DOHH2 (cell line): ENCODE measurements around the gene NUP210.

Source experiments
- H3F3A ChIP-seq: fragments of 200-600 bp; sonication (generic), shearing (Covaris generic); 2 replicates; pipeline ENCODE4 v1.6.0; 2016; ENCODE audit warnings: antibody characterized with exemption, mild to moderate bottlenecking; ENCODE audit not compliant: control insufficient read depth, insufficient read depth
- H3K27ac ChIP-seq: fragments of 200-600 bp; sonication (generic); 2 replicates; pipeline ENCODE4 v1.5.1; 2014; ENCODE audit warnings: low read depth, mild to moderate bottlenecking, low read length, moderate library complexity
- H3K27me3 ChIP-seq: fragments of 200-600 bp; sonication (generic); 2 replicates; pipeline ENCODE4 v1.6.1; 2014; ENCODE audit warnings: mild to moderate bottlenecking, low read length, mixed read lengths; ENCODE audit not compliant: control insufficient read depth
- H3K36me3 ChIP-seq: fragments of 200-600 bp; sonication (generic); 2 replicates; pipeline ENCODE4 v1.6.1; 2014; ENCODE audit warnings: mild to moderate bottlenecking, low read length, moderate library complexity, mixed read lengths; ENCODE audit not compliant: control insufficient read depth
- H3K4me1 ChIP-seq: fragments of 200-600 bp; sonication (generic); 2 replicates; pipeline ENCODE4 v1.6.1; 2014; ENCODE audit warnings: mild to moderate bottlenecking, low read length, mixed read lengths; ENCODE audit not compliant: control insufficient read depth
- H3K4me2 ChIP-seq: fragments of 200-600 bp; sonication (generic); 2 replicates; pipeline ENCODE4 v1.6.0; 2014; ENCODE audit warnings: mild to moderate bottlenecking, low read length, moderate library complexity
- H3K4me3 ChIP-seq: fragments of 200-600 bp; sonication (generic); 2 replicates; pipeline ENCODE4 v1.5.1; 2014; ENCODE audit warnings: mild to moderate bottlenecking, low read length, mixed read lengths
- H3K79me2 ChIP-seq: fragments of 200-600 bp; sonication (generic); 2 replicates; pipeline ENCODE4 v1.6.1; 2014; ENCODE audit warnings: mild to moderate bottlenecking, low read length, mixed read lengths; ENCODE audit not compliant: control insufficient read depth
- H3K9me2 ChIP-seq: fragments of 200-600 bp; sonication (generic); replicated peaks from 2 replicates; pipeline ENCODE4 v1.6.1; 2014; ENCODE audit warnings: mild to moderate bottlenecking, low read length, mixed read lengths; ENCODE audit not compliant: control insufficient read depth
- H3K9me3 ChIP-seq: fragments of 200-600 bp; sonication (generic); 2 replicates; pipeline ENCODE4 v1.6.1; 2014; ENCODE audit warnings: antibody characterized with exemption, low read length, mixed read lengths; ENCODE audit not compliant: control insufficient read depth, insufficient read depth
- H4K20me1 ChIP-seq: fragments of 200-600 bp; sonication (generic); 2 replicates; pipeline ENCODE4 v1.6.0; 2014; ENCODE audit warnings: low read depth, mild to moderate bottlenecking, antibody characterized with exemption, low read length, moderate library complexity; ENCODE audit not compliant: control insufficient read depth, insufficient read depth
- EZH2phosphoT487 ChIP-seq: fragments of 200-600 bp; sonication (generic); IDR thresholded peaks from 2 replicates; pipeline ENCODE4 v1.6.1; 2017; ENCODE audit warnings: borderline replicate concordance, mild to moderate bottlenecking, antibody characterized with exemption, low read length, moderate library complexity, mixed read lengths
- TF ChIP-seq, protein P1 (sequence below): fragments of 200-600 bp; sonication (generic); IDR thresholded peaks from one replicate; pipeline ENCODE4 v1.5.1; 2014; ENCODE audit warnings: antibody characterized with exemption, mild to moderate bottlenecking, low read depth, low read length; ENCODE audit not compliant: poor library complexity, severe bottlenecking

The NUP210 gene

DNA sequence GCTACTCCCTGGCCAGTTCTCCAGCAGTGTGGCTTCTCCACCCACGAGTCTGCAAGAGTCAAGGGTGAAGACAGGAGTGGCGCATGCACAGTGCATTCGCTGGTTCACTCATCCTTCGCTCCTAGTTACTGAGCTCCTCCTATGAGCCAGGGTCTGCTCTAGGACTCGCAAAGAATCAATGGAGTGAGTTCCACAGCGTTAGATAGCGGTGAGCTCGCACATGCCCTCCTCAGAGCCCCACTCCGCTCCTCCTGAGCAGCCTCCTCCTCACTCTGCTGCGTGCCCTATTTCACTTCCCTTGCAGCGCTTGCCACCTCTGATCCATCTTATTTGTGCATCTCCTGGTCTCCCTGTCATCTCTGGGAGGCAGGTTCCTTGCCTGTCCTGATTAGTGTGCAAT is 63.0 kb downstream of the NUP210 start:
- Histone ChIP-seq H3K4me1 (peaks cover 32% of the 10 kb centered on the region), H3K4me3 (no peak overlapping the region), H3K27ac (no peak overlapping the region), H3K36me3 (peaks cover 97% of the 10 kb centered on the region), H3K9me2 (no peaks in the 10 kb centered on the region), H3K79me2 (peaks cover 3% of the 10 kb centered on the region; the same call in 1 of the 2 replicates), H3K9me3 (no peaks in the 10 kb centered on the region), H3K4me2 (no peak overlapping the region), H3K27me3 (no peaks in the 10 kb centered on the region), H4K20me1 (peaks cover 9% of the 10 kb centered on the region; the same call in 1 of the 2 replicates), H3F3A (no peaks in the 10 kb centered on the region)
- no peak for TF ChIP-seq EZH2phosphoT487
- TF ChIP-seq, protein P1, sequence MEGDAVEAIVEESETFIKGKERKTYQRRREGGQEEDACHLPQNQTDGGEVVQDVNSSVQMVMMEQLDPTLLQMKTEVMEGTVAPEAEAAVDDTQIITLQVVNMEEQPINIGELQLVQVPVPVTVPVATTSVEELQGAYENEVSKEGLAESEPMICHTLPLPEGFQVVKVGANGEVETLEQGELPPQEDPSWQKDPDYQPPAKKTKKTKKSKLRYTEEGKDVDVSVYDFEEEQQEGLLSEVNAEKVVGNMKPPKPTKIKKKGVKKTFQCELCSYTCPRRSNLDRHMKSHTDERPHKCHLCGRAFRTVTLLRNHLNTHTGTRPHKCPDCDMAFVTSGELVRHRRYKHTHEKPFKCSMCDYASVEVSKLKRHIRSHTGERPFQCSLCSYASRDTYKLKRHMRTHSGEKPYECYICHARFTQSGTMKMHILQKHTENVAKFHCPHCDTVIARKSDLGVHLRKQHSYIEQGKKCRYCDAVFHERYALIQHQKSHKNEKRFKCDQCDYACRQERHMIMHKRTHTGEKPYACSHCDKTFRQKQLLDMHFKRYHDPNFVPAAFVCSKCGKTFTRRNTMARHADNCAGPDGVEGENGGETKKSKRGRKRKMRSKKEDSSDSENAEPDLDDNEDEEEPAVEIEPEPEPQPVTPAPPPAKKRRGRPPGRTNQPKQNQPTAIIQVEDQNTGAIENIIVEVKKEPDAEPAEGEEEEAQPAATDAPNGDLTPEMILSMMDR: no peak

DNA sequence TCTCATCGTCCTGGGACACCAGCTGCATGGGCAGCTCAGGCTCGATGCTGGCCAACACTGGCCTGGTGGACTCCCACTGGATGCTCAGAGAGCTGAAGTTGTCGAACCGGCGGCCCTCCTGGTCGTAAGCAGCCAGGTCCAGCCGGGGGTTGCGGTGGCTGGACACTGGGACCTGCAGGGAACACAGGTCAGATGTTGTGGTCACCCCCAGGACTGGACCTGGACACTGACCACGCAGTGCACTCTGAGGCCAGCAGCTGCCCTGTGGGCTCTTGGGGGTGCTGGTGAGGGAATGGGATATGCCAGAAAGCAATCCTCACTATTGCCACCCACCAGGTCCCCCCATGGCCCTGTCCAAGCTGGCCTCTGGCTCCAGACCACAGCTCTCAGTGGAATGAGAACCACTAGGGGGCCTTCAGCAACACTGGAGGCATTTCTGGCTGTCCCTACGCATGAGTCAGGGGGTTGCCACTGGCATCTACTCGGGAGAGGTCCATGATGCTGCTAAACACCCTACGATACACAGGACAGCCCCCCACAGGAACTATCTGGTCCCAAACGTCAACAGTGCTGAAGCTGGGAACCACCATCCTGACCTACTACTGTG is 66.1 kb downstream of the NUP210 start:
- H4K20me1 ChIP-seq: peaks cover 9% of the 10 kb centered on the region; the same call in 1 of the 2 replicates
- no peaks in the 10 kb centered on the region for H3K9me2 ChIP-seq
- TF ChIP-seq EZH2phosphoT487: no peak
- TF ChIP-seq, protein P1: peak; percentile 27
- no peaks in the 10 kb centered on the region for H3K9me3 ChIP-seq
- peaks cover 95% of the 10 kb centered on the region for H3K36me3 ChIP-seq
- H3K4me1 ChIP-seq: peaks cover 37% of the 10 kb centered on the region
- no peaks in the 10 kb centered on the region for H3F3A ChIP-seq
- H3K27me3 ChIP-seq: no peaks in the 10 kb centered on the region
- no peaks in the 10 kb centered on the region for H3K79me2 ChIP-seq
- H3K27ac ChIP-seq: no peak overlapping the region
- H3K4me2 ChIP-seq: no peak overlapping the region
- H3K4me3 ChIP-seq: no peak overlapping the region

DNA sequence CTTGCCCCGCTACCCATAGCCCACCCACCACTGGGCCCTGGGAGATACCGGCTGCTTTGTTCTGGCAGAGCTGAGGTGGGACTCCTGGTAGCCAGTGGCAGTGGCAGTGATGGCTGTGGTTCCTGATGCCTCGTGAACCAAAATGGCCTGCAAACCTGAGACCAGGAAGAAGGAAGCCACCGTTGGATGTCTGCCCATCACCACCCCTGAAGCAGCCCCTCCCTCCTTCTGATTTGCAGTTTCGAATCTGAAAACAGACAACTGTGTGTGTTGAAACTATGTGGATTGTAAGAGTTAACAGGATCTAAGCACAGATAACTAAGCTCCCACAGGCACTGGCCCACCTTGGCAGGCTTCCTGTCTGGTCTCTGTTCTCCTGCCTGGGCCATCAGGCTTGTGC is 66.6 kb downstream of the NUP210 start:
- H4K20me1 ChIP-seq: peaks cover 9% of the 10 kb centered on the region; the same call in 1 of the 2 replicates
- H3K4me3 ChIP-seq: no peak overlapping the region
- H3K27ac ChIP-seq: no peak overlapping the region
- peaks cover 38% of the 10 kb centered on the region for H3K4me1 ChIP-seq
- no peaks in the 10 kb centered on the region for H3K9me2 ChIP-seq
- no peaks in the 10 kb centered on the region for H3F3A ChIP-seq
- no peak overlapping the region for H3K4me2 ChIP-seq
- H3K79me2 ChIP-seq: no peaks in the 10 kb centered on the region
- H3K27me3 ChIP-seq: no peaks in the 10 kb centered on the region
- H3K9me3 ChIP-seq: no peaks in the 10 kb centered on the region
- H3K36me3 ChIP-seq: peaks cover 95% of the 10 kb centered on the region
- TF ChIP-seq EZH2phosphoT487: no peak
- TF ChIP-seq, protein P1: no peak
